Stimulated activated CD4-positive, alpha-beta T cell treated with anti-CD3 and anti-CD28 coated beads, Interleukin-15, amount 100 ng/mL, for 24 hours (primary cell): ENCODE results near the gene PWP2.
"Not testable (repeated sequence)": the region's sequence is repeated elsewhere in the genome, so short reads cannot be mapped to it uniquely, and the experiment has no call there.

Experiments used
- DNase-seq: peaks from one replicate; pipeline ENCODE4 v3.0.0-alpha.2; 2020

PWP2 gene

GRCh38 chr21:44139787-44140551 lies 32.8 kb downstream of the PWP2 start:
- peak; percentile 1 for DNase-seq

GRCh38 chr21:44140552-44140932 lies 33.3 kb downstream of the PWP2 start:
- not testable (repeated sequence) for DNase-seq

- DNase-seq: not testable (repeated sequence)
Measured at GRCh38 chr21:44142470-44142869, 35.3 kb downstream of the PWP2 start.

GRCh38 chr21:44143380-44143779 lies 36.2 kb downstream of the PWP2 start:
- DNase-seq: not testable (repeated sequence)

- not testable (repeated sequence) for DNase-seq
Measured at GRCh38 chr21:44143996-44144395, 36.8 kb downstream of the PWP2 start.

- not testable (repeated sequence) for DNase-seq
Measured at GRCh38 chr21:44144784-44145602, 37.8 kb downstream of the PWP2 start.

- not testable (repeated sequence) for DNase-seq
Measured at GRCh38 chr21:44145616-44146015, 38.4 kb downstream of the PWP2 start.

GRCh38 chr21:44147108-44147507 lies 39.9 kb downstream of the PWP2 start:
- DNase-seq: not testable (repeated sequence)

GRCh38 chr21:44150255-44150654 lies 43.1 kb downstream of the PWP2 start:
- DNase-seq: not testable (repeated sequence)

GRCh38 chr21:44153214-44153888 lies 46.2 kb downstream of the PWP2 start:
- not testable (repeated sequence) for DNase-seq

GRCh38 chr21:44153889-44154228 lies 46.7 kb downstream of the PWP2 start:
- DNase-seq: peak; percentile 74

- not testable (repeated sequence) for DNase-seq
Measured at GRCh38 chr21:44154816-44155230, 47.6 kb downstream of the PWP2 start.

- DNase-seq: not testable (repeated sequence)
Measured at GRCh38 chr21:44155231-44155993, 48.2 kb downstream of the PWP2 start.

- not testable (repeated sequence) for DNase-seq
Measured at GRCh38 chr21:44155994-44156380, 48.8 kb downstream of the PWP2 start.

- not testable (repeated sequence) for DNase-seq
Measured at GRCh38 chr21:44157439-44158081, 50.4 kb downstream of the PWP2 start.

GRCh38 chr21:44158082-44158468 lies 50.9 kb downstream of the PWP2 start:
- DNase-seq: not testable (repeated sequence)

- peak; percentile 1 for DNase-seq
Measured at GRCh38 chr21:44159349-44160297, 52.4 kb downstream of the PWP2 start.

- not testable (repeated sequence) for DNase-seq
Measured at GRCh38 chr21:44160298-44160672, 53.1 kb downstream of the PWP2 start.

- not testable (repeated sequence) for DNase-seq
Measured at GRCh38 chr21:44160821-44161220, 53.6 kb downstream of the PWP2 start.

GRCh38 chr21:44163167-44163653 lies 56.0 kb downstream of the PWP2 start:
- DNase-seq: not testable (repeated sequence)

GRCh38 chr21:44165933-44166332 lies 58.7 kb downstream of the PWP2 start:
- not testable (repeated sequence) for DNase-seq
